ENCODE measurements around the gene PRPSAP1. TPM values are rescaled to one million over a fixed set of nuclear protein-coding genes. Genes with fewer than 3 reads are reported as not detected.
A peak's percentile ranks its signal among the peaks of the same experiment; 100 is the strongest.
"Not testable (repeated sequence)": the region's sequence is repeated elsewhere in the genome, so short reads cannot be mapped to it uniquely, and the experiment has no call there.

PRPSAP1 gene
- total RNA-seq, 1 donor from 2014 or later = 38.2 TPM

- DNase-seq (ENCODE audit: low spot score) = no peak
Measured at GRCh38 chr17:76360461-76360860, 6.7 kb upstream of the PRPSAP1 start.

GRCh38 chr17:76359776-76360175, 6.1 kb upstream of the PRPSAP1 start:
- DNase-seq (ENCODE audit: low spot score) = not testable (repeated sequence)

GRCh38 chr17:76359375-76359774, 5.7 kb upstream of the PRPSAP1 start:
- no peak for DNase-seq (ENCODE audit: low spot score)

GRCh38 chr17:76357597-76358158, 4.0 kb upstream of the PRPSAP1 start:
- no peak for DNase-seq (ENCODE audit: low spot score)

- DNase-seq (ENCODE audit: low spot score) = no peak
Measured at GRCh38 chr17:76356803-76357456, 3.2 kb upstream of the PRPSAP1 start.

GRCh38 chr17:76354747-76355310, 1.1 kb upstream of the PRPSAP1 start:
- DNase-seq (ENCODE audit: low spot score) = no peak

- no peak for DNase-seq (ENCODE audit: low spot score)
Measured at GRCh38 chr17:76354317-76354729, 607 bp upstream of the PRPSAP1 start.

GRCh38 chr17:76353004-76353598, 615 bp downstream of the PRPSAP1 start:
- no peak for DNase-seq (ENCODE audit: low spot score)

- DNase-seq (ENCODE audit: low spot score) = no peak
Measured at GRCh38 chr17:76351526-76352071, 2.1 kb downstream of the PRPSAP1 start.

GRCh38 chr17:76350463-76350862, 3.3 kb downstream of the PRPSAP1 start:
- DNase-seq (ENCODE audit: low spot score) = no peak

- DNase-seq (ENCODE audit: low spot score) = not testable (repeated sequence)
Measured at GRCh38 chr17:76346936-76347335, 6.8 kb downstream of the PRPSAP1 start.

- DNase-seq (ENCODE audit: low spot score) = no peak
Measured at GRCh38 chr17:76345377-76345974, 8.2 kb downstream of the PRPSAP1 start.

GRCh38 chr17:76343106-76343505, 10.6 kb downstream of the PRPSAP1 start:
- no peak for DNase-seq (ENCODE audit: low spot score)

- DNase-seq (ENCODE audit: low spot score) = no peak
Measured at GRCh38 chr17:76341301-76341700, 12.4 kb downstream of the PRPSAP1 start.

- no peak for DNase-seq (ENCODE audit: low spot score)
Measured at GRCh38 chr17:76337413-76337777, 16.3 kb downstream of the PRPSAP1 start.

- DNase-seq (ENCODE audit: low spot score) = no peak
Measured at GRCh38 chr17:76336756-76337412, 16.8 kb downstream of the PRPSAP1 start.

- DNase-seq (ENCODE audit: low spot score) = peak; percentile 71
Measured at GRCh38 chr17:76335716-76336381, 17.9 kb downstream of the PRPSAP1 start.

- peak; percentile 55 for DNase-seq (ENCODE audit: low spot score)
Measured at GRCh38 chr17:76333673-76334505, 19.8 kb downstream of the PRPSAP1 start.

GRCh38 chr17:76331083-76331482, 22.6 kb downstream of the PRPSAP1 start:
- no peak for DNase-seq (ENCODE audit: low spot score)

- DNase-seq (ENCODE audit: low spot score) = peak; percentile 47
Measured at GRCh38 chr17:76329664-76330063, 24.1 kb downstream of the PRPSAP1 start.
